CD4-positive, alpha-beta T cell (primary cell): Measurements from ENCODE around the gene FUT1. TPM values are rescaled to one million over a fixed set of nuclear protein-coding genes. Genes with fewer than 3 reads are reported as not detected.
"Not testable (repeated sequence)": the region's sequence is repeated elsewhere in the genome, so short reads cannot be mapped to it uniquely, and the experiment has no call there.

Source experiments
- ATAC-seq: fragments of 200-7000 bp; cut with Tn5 transposase; one replicate; pipeline ENCODE4 v1.10.0; 2022; ENCODE audit warnings: mild to moderate bottlenecking; ENCODE audit not compliant: poor library complexity
- CTCF ChIA-PET: fragments of 350-600 bp; sonication (Branson Sonifier 250); formaldehyde crosslinking; loops from one replicate; lab custom pipeline; 2021; ENCODE audit warnings: antibody characterized with exemption, inconsistent platforms; lab: Charles Lee
- POLR2A ChIA-PET: fragments of 350-600 bp; sonication (Branson Sonifier 250); formaldehyde crosslinking; loops from one replicate; lab custom pipeline; 2021; ENCODE audit warnings: antibody characterized with exemption, inconsistent platforms; lab: Charles Lee
- DNase-seq, 14 experiments: peaks; one replicate each; pipeline ENCODE4 v3.0.0-alpha.2; 2013 to 2020; ENCODE audit warnings: mixed read lengths in 2 of 14
- H3K27ac ChIP-seq, 2 donors: one replicate each; pipeline versions ENCODE4 v1.5.1 to v1.7.0; 2013; ENCODE audit warnings: low read length in 2 of 2, low read depth in 1 of 2, mild to moderate bottlenecking in 1 of 2
- H3K27me3 ChIP-seq, 2 experiments: 1 replicate in 1 of 2; 2 replicates in 1 of 2; pipeline versions ENCODE4 v1.6.1 to v1.7.0; 2013; ENCODE audit warnings: low read length in 2 of 2, control low read depth in 1 of 2, mild to moderate bottlenecking in 1 of 2, moderate library complexity in 1 of 2; ENCODE audit not compliant: insufficient read depth in 2 of 2, control insufficient read depth in 1 of 2
- H3K36me3 ChIP-seq: one replicate; pipeline ENCODE4 v1.6.1; 2013; ENCODE audit warnings: low read length, control low read depth; ENCODE audit not compliant: insufficient read depth
- H3K4me1 ChIP-seq: one replicate; pipeline ENCODE4 v1.6.1; 2013; ENCODE audit warnings: low read length, control low read depth; ENCODE audit not compliant: insufficient read depth
- H3K4me3 ChIP-seq: one replicate; pipeline ENCODE4 v1.5.1; 2013; ENCODE audit warnings: mild to moderate bottlenecking, low read length, moderate library complexity
- H3K9me3 ChIP-seq, 2 experiments: 1 replicate in 1 of 2; 2 replicates in 1 of 2; pipeline versions ENCODE4 v1.6.1 to v1.7.0; 2013; ENCODE audit warnings: low read length in 2 of 2, mild to moderate bottlenecking in 2 of 2, control low read depth in 1 of 2, moderate library complexity in 1 of 2; ENCODE audit not compliant: control insufficient read depth in 1 of 2, insufficient read depth in 1 of 2
- H3K27ac Mint-ChIP-seq: one replicate; pipeline ENCODE4 v1.8.0; 2020; ENCODE audit warnings: mixed read lengths
- H3K27me3 Mint-ChIP-seq: one replicate; pipeline ENCODE4 v1.8.0; 2021; ENCODE audit warnings: mixed read lengths
- H3K36me3 Mint-ChIP-seq: one replicate; pipeline ENCODE4 v1.8.0; 2021; ENCODE audit warnings: low read depth, mixed read lengths
- H3K4me1 Mint-ChIP-seq: one replicate; pipeline ENCODE4 v1.8.0; 2021; ENCODE audit warnings: low read depth, mixed read lengths
- H3K4me3 Mint-ChIP-seq: one replicate; pipeline ENCODE4 v1.8.0; 2020; ENCODE audit warnings: mild to moderate bottlenecking, mixed read lengths
- H3K9me3 Mint-ChIP-seq: one replicate; pipeline ENCODE4 v1.8.0; 2020; ENCODE audit warnings: mixed read lengths
- CTCF ChIP-seq: fragments of 200-600 bp; IDR thresholded peaks from one replicate; pipeline ENCODE4 v1.8.0; 2022; ENCODE audit warnings: antibody characterized with exemption, mild to moderate bottlenecking
- intact Hi-C, 2 experiments: fragments of 100-400 bp; cut with DNase I in 1 of 2; cut with micrococcal nuclease in 1 of 2; formaldehyde crosslinking; loops; one replicate each; pipeline versions ENCODE4 v1.15.1 to v1.9.0; 2023 to 2025; cut with DNase I, micrococcal nuclease
- total RNA-seq, 174 experiments: library from RNA in 2 of 174; stranded (reverse) in 2 of 174; gene quantifications; one replicate each; pipeline ENCODE4 v1.2.3 and lab custom pipeline; 2021 to 2026

The FUT1 gene
- total RNA-seq, 2 experiments from 2014 or later, result not detected

- Mint-ChIP-seq H3K9me3 (no peaks in the 10 kb centered on the region), H3K36me3 (no peaks in the 10 kb centered on the region)
- POLR2A ChIA-PET, result no interaction called here
Observed at GRCh38 chr19:48770734-48771472, 18.5 kb upstream of the FUT1 start.

DNA sequence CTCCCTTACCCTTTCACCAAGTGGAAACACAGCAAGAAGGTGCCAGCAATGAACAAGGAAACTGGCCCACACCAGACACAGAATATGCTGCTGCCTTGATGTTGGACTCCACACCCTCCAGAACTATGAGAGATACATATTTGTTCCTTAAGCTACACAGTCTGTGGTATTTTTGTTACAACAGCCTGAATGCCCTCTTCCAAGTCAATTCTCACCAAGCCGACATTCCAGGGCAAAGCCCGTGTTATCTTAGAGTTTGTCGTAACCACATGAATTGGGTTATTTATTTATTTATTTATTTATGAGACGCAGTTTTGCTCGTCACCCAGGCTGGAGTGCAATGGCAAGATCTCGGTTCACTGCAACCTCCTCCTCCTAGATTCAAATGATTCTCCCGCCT, 17.8 kb upstream of the FUT1 start:
- Mint-ChIP-seq H3K4me1 (no peaks in the 10 kb centered on the region), H3K9me3 (no peaks in the 10 kb centered on the region), H3K36me3 (no peaks in the 10 kb centered on the region), H3K27me3 (peaks cover 27% of the 10 kb centered on the region), H3K4me3 (no peak overlapping the region), H3K27ac (no peak overlapping the region)
- ChIA-PET POLR2A (interaction anchor here (0.6 kb wide), 1 partner anchor 60 kb away, joined by 3 read pairs; no protein-coding TSS in a partner anchor), CTCF (interaction anchor here (1.2 kb wide), 1 partner anchor 147 kb away, joined by 3 read pairs; no protein-coding TSS in a partner anchor)
- Histone ChIP-seq H3K27me3 (peaks cover 4 to 6% of the 10 kb centered on the region in 2 experiments), H3K4me3 (no peak overlapping the region), H3K27ac (no peak overlapping the region), H3K4me1 (no peaks in the 10 kb centered on the region), H3K36me3 (no peaks in the 10 kb centered on the region), H3K9me3 (no peaks in the 10 kb centered on the region)
- ATAC-seq (no peak), DNase-seq (no peak)
- TF ChIP-seq CTCF, result no peak
- intact Hi-C loops, result no loop called here

More at GRCh38 chr19:48770734-48771472, 18.5 kb upstream of the FUT1 start:
- CTCF ChIA-PET, result no interaction called here
- DNase-seq (no peak), ATAC-seq (no peak)
- Mint-ChIP-seq H3K27ac (no peak overlapping the region), H3K27me3 (peaks cover 22% of the 10 kb centered on the region), H3K4me1 (no peaks in the 10 kb centered on the region), H3K4me3 (no peak overlapping the region)
- intact Hi-C loops, result no loop called here
- H3K9me3 ChIP-seq, result no peaks in the 10 kb centered on the region
- no peak overlapping the region for H3K27ac ChIP-seq
- peaks cover 4 to 6% of the 10 kb centered on the region in 2 experiments for H3K27me3 ChIP-seq
- no peak for TF ChIP-seq CTCF
- H3K36me3 ChIP-seq, result no peaks in the 10 kb centered on the region
- no peaks in the 10 kb centered on the region for H3K4me1 ChIP-seq
- no peak overlapping the region for H3K4me3 ChIP-seq

- Histone ChIP-seq H3K4me3 (no peak overlapping the region), H3K27me3 (peaks cover 4 to 6% of the 10 kb centered on the region in 2 experiments), H3K36me3 (no peaks in the 10 kb centered on the region), H3K27ac (no peak overlapping the region), H3K9me3 (no peaks in the 10 kb centered on the region), H3K4me1 (no peaks in the 10 kb centered on the region)
- ChIA-PET POLR2A (interaction anchor here (0.6 kb wide), 1 partner anchor 58 kb away, joined by 3 read pairs; no protein-coding TSS in a partner anchor), CTCF (interaction anchor here (1.2 kb wide), 1 partner anchor 146 kb away, joined by 3 read pairs; no protein-coding TSS in a partner anchor)
- DNase-seq (no peak), ATAC-seq (no peak)
- H3K27me3 Mint-ChIP-seq, result peaks cover 27% of the 10 kb centered on the region
- intact Hi-C loops, result no loop called here
- no peaks in the 10 kb centered on the region for H3K9me3 Mint-ChIP-seq
- TF ChIP-seq CTCF, result no peak
- no peak overlapping the region for H3K27ac Mint-ChIP-seq
- no peaks in the 10 kb centered on the region for H3K36me3 Mint-ChIP-seq
- H3K4me1 Mint-ChIP-seq, result no peaks in the 10 kb centered on the region
- H3K4me3 Mint-ChIP-seq, result no peak overlapping the region
Observed at GRCh38 chr19:48768994-48769713, 16.7 kb upstream of the FUT1 start.

- H3K27ac ChIP-seq, H3K36me3 ChIP-seq, DNase-seq, ATAC-seq, H3K4me3 Mint-ChIP-seq, H3K4me1 ChIP-seq, H3K27me3 ChIP-seq, H3K36me3 Mint-ChIP-seq, H3K9me3 Mint-ChIP-seq, H3K9me3 ChIP-seq, CTCF ChIA-PET, intact Hi-C loops, H3K27ac Mint-ChIP-seq, H3K4me1 Mint-ChIP-seq, H3K4me3 ChIP-seq, POLR2A ChIA-PET: not testable (repeated sequence)
- H3K27me3 Mint-ChIP-seq, result peaks cover 27% of the 10 kb centered on the region
Observed at GRCh38 chr19:48768171-48768753, 15.8 kb upstream of the FUT1 start.

- H3K36me3 ChIP-seq, H3K27me3 ChIP-seq, ATAC-seq, H3K4me3 Mint-ChIP-seq, H3K27ac Mint-ChIP-seq, H3K4me1 ChIP-seq, H3K4me3 ChIP-seq, H3K4me1 Mint-ChIP-seq, H3K9me3 Mint-ChIP-seq, H3K36me3 Mint-ChIP-seq, intact Hi-C loops, DNase-seq, CTCF ChIA-PET, H3K27ac ChIP-seq, H3K9me3 ChIP-seq: not testable (repeated sequence)
- peaks cover 22% of the 10 kb centered on the region for H3K27me3 Mint-ChIP-seq
- POLR2A ChIA-PET, result interaction anchor here (0.8 kb wide), 1 partner anchor 26 kb away, joined by 3 read pairs; no protein-coding TSS in a partner anchor
Observed at GRCh38 chr19:48765816-48766215, 13.4 kb upstream of the FUT1 start.
